ENCODE data around the gene RASSF3.

RASSF3 gene

GRCh38 chr12:64635356-64635998 is 25.2 kb downstream of the RASSF3 start:
- no peak overlapping the region for H3K4me3 ChIP-seq (ENCODE audit: low read depth, low read length)
- DNase-seq (ENCODE audit: low read depth, low spot score), result no peak
- TF ChIP-seq CTCF (IDR thresholded peaks at IDR 0.05; ENCODE audit: insufficient read depth, low read length, missing control alignments), result no peak
- ChIA-PET POLR2A (no interaction called here), CTCF (interaction anchor here (1.3 kb wide), 2 partner anchors 14 to 86 kb away, joined by 3 to 4 read pairs; no protein-coding TSS in a partner anchor)

- no peak for DNase-seq (ENCODE audit: low read depth, low spot score)
- TF ChIP-seq CTCF (IDR thresholded peaks at IDR 0.05; ENCODE audit: insufficient read depth, low read length, missing control alignments), result no peak
- no peak overlapping the region for H3K4me3 ChIP-seq (ENCODE audit: low read depth, low read length)
- ChIA-PET CTCF (no interaction called here), POLR2A (no interaction called here)
Measured at GRCh38 chr12:64636856-64637255, 26.6 kb downstream of the RASSF3 start.

- POLR2A ChIA-PET, result no interaction called here
- TF ChIP-seq CTCF (IDR thresholded peaks at IDR 0.05; ENCODE audit: insufficient read depth, low read length, missing control alignments), result no peak
- CTCF ChIA-PET, result no interaction called here
- no peak for DNase-seq (ENCODE audit: low read depth, low spot score)
- H3K4me3 ChIP-seq (ENCODE audit: low read depth, low read length), result no peak overlapping the region
Measured at GRCh38 chr12:64639466-64639865, 29.2 kb downstream of the RASSF3 start.

GRCh38 chr12:64646318-64646717 is 36.0 kb downstream of the RASSF3 start:
- POLR2A ChIA-PET, result no interaction called here
- DNase-seq (ENCODE audit: low read depth, low spot score), result no peak
- no peak overlapping the region for H3K4me3 ChIP-seq (ENCODE audit: low read depth, low read length)
- no peak for TF ChIP-seq CTCF (IDR thresholded peaks at IDR 0.05; ENCODE audit: insufficient read depth, low read length, missing control alignments)
- CTCF ChIA-PET, result no interaction called here

GRCh38 chr12:64649487-64649886 is 39.2 kb downstream of the RASSF3 start:
- CTCF ChIA-PET, result interaction anchor here (1.0 to 1.2 kb wide), 2 partner anchors 11 to 15 kb away, joined by 3 read pairs; no protein-coding TSS in a partner anchor

GRCh38 chr12:64650762-64651161 is 40.5 kb downstream of the RASSF3 start:
- no peak overlapping the region for H3K4me3 ChIP-seq (ENCODE audit: low read depth, low read length)
- CTCF ChIA-PET, result interaction anchor here (0.6 to 1.4 kb wide), 3 partner anchors 17 to 22 kb away, joined by 3 to 4 read pairs (median 3); no protein-coding TSS in a partner anchor
- TF ChIP-seq CTCF (IDR thresholded peaks at IDR 0.05; ENCODE audit: insufficient read depth, low read length, missing control alignments), result no peak
- DNase-seq (ENCODE audit: low read depth, low spot score), result no peak
- POLR2A ChIA-PET, result no interaction called here

More at GRCh38 chr12:64649487-64649886, 39.2 kb downstream of the RASSF3 start:
- no peak overlapping the region for H3K4me3 ChIP-seq (ENCODE audit: low read depth, low read length)
- POLR2A ChIA-PET, result no interaction called here
- no peak for DNase-seq (ENCODE audit: low read depth, low spot score)
- TF ChIP-seq CTCF (IDR thresholded peaks at IDR 0.05; ENCODE audit: insufficient read depth, low read length, missing control alignments), result no peak

All from AG04449 (cell line).